HG02571 (cell line): ENCODE data around the gene MYH16.
"Not testable (repeated sequence)": the region's sequence is repeated elsewhere in the genome, so short reads cannot be mapped to it uniquely, and the experiment has no call there.

ENCODE experiments used
- ATAC-seq: cut with Tn5 transposase; IDR thresholded peaks from one replicate; pipeline ENCODE4 v1.9.1; 2021; ENCODE audit warnings: mild to moderate bottlenecking, moderate library complexity; ENCODE audit not compliant: unreplicated experiment

The MYH16 gene

DNA sequence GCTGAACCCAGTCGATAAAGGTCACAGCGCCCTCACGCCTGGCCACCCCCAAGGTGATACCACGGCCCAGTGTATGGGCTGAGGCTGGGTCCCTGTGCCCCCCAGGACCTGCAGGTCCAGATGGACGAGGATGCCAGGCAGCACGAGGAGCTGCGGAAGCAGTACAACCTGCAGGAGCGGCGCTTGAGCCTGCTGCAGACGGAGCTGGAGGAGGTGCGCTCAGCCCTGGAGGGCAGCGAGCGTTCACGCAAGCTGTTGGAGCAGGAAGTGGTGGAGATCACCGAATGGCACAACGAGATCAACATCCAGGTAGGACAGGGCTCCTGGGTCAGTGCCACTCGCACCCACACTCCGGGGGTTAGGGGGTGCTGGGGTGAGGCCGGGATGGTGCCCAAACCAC lies 28.9 kb downstream of the MYH16 start:
- no peak for ATAC-seq

DNA sequence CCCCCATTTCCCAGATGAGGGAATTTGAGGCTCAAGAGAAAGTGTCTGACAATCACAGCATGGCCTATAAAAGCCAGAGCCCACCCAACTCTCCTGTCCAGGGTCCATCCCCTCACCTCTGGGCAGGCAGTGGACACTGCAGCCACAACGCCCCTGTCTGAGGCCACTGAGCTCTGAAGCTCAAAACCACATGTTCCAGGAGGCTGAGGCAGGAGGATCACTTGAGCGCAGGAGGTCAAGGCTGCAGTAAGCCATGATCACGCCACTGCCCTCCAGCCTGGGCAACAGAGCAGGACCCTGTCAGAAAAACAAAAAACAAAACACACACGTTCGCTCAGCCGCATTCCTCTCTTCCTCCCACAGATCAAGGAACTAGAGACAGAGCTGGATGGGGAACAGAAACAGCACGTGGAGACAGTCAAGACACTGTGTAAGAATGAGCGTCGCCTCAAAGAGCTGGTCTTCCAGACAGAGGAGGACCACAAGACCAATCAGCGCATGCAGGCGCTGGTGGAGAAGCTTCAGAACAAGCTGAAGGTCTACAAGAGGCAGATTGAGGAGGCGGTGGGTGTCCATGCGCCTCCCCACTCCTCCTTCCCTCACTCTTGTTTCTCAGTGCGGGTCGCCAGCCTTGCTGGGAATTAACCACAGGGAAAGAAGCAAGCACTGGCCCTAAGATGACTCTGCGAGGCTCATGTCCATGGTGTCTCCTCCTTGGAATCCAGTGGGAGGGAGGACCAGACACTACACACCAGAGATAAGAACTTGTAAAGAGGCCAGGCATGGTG lies 33.0 kb downstream of the MYH16 start:
- ATAC-seq = no peak

DNA sequence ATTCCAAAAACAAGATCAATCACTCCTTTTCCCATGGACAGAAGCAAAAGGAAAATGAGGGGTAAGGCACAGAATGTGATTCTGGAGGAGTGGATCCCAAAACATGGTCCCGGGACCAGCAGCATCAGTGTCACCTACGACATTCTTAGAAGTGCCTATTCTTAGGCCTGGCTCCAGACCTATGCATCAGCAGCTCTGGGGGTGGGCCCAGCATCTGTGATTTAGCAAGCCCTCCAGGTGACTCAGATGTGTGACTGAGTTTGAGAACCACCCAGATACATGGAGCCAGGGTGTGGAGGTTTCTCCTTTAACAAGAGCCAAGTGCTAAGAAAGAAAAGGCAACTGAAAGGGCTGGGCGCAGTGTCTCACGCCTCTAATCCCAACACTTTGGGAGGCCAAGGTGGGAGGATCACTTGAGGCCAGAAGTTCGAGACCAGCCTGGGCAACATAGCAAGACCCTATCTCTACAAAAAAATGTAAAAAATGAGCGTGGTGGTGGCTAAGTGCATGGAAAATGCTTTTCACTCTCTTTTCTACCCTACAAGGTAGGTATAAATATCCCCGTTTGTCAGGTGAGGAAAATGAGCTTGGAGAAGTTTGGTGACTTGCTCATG lies 35.9 kb downstream of the MYH16 start:
- no peak for ATAC-seq

DNA sequence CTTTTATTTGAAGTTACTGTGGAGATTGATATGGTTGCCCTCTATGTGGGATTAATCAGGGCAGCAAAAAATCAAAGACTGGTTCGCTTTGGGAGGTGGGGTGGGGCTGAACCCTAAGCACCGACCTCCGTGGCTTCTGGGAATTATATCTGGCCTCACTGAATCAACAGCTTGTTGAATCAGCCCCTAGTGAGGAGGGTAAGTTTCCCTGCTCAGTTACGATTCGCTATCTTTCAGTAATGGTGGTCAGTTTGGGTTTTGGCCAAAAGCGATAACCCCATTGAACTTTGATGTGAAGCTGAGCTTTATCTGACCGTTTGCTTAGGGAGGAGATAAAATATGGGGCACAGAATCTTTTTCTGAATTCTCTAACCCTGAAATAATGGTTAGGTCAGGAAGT lies 36.5 kb downstream of the MYH16 start:
- ATAC-seq = no peak

DNA sequence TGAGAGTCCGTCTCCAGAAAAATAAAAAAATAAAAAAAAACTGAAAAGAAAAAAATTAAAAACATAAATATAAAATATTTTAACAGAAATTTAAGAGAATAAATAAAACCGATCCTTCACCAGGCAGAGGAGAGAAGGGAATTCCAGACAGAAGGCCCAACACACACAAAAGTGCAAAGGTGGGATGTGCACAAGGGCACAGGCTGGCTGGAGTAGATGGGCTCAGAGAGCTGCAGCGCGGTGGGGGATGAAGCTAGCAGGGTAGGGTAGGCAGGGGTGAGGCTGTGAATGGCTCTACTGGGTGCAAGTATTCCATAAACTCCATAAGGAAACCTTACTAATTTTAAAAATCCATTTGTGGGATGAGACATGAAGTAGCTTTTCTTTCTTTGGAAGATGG lies 37.4 kb downstream of the MYH16 start:
- ATAC-seq = no peak

DNA sequence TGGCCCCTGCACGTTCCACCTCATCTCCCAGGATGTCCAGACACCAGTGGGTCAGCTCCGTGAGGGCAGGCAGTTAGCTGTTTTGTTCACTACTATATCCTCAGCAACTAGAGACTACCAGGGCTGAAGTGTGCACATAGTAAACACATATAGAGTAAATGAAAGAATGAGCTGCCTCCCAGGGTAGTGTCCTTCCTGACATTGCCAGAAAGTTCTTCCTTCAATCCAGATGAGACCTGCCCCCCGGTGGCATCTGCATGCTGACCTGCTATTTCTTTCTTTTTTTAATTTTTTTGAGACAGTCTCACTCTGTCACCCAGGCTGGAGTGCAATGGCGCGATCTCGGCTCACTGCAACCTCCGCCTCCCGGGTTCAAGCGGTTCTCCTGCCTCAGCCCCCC lies 39.1 kb downstream of the MYH16 start:
- ATAC-seq = no peak

DNA sequence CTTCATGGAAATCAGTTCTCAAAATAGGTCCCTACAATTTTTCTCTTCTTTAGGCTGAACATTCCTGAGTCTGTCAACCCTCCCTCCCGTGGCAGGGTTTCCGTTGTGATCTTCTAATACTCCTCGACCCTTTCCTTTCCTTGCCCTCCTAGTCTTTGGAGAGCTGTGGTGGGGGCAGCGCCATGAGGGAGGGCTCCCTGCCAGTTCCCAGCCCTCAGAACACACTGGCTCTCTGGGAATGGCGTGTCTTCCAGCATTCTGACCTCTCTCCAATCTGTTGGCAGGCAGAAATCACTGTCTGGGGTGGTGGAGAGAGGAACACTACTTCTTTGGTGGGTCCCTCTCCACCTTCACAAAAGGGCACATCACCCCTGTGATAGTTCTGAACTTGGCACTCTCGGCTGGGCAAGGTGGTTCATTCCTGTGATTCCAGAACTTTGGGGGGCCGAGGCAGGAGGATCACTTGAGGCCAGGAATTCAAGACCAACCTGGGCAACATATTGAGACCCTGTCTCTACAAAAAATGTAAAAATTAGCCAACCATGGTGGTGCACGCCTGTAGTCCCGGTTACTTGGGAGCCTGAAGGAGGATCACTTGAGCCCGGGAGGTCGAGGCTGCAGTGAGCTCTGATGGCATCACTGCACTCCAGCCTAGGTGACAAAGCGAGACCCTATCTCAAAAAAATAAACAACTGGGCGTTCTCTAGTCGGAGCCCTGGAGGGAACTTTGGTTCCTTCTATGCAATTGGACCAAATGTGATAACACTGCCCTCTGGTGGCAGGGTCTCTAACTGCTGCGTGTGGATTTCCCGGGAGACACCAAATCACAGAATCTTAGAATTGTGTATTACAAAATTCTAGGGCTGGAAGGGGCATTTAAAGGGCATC lies 39.9 kb downstream of the MYH16 start:
- no peak for ATAC-seq

DNA sequence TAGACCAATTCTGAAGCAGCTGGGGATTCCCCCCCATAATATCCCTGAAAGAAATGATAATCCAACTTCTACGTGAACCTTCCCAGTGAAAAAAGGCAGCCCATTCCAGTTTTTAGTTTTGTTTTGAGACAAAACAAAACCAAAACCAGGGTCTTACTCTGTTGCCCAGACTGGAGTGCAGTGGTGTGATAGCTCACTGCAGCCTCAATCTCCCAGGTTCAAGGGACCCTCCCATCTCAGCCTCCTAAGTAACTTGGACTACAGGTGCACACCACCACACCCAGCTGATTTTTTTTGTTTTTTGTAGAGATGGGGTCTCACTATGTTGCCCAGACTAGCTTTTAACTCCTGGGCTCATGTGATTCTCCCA lies 40.5 kb downstream of the MYH16 start:
- ATAC-seq = no peak

DNA sequence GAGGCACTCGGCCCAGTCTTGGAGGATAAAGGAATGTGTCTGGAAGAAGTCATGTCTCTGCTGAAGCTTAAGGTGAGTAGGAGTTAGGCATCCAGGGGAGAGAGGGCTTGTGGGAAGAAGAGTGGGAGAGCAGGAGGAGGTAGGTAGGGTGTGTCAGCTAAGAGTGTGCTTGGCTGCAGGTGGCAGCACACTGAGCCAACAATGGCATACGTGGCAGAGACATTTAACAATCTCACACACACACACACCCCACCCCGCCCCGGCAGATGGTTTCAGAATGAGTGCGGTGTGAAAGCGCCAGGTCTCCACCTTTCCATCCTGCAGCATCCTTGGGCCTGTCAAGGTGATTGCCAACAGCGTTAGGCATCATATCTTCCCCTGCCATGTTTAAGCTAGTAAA lies 41.9 kb downstream of the MYH16 start:
- no peak for ATAC-seq

DNA sequence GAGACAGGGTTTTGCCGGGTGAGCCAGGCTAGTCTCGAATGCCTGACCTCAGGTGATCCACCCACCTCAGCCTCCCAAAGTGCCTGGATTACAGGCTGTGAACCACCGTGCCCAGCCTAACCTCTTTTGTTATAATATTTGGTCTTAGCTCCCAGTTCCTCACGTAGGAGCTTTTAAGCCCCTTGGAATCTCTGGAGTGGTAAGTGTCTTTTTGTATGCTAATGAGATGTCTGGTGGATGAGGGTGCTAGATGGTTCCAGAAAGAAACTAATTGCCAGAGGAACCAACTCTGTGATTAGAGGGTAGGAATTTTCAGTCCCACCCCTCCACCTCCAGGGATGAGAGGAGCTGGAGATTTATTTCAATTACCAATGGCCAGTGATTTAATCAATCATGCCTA lies 47.7 kb downstream of the MYH16 start:
- ATAC-seq = no peak

DNA sequence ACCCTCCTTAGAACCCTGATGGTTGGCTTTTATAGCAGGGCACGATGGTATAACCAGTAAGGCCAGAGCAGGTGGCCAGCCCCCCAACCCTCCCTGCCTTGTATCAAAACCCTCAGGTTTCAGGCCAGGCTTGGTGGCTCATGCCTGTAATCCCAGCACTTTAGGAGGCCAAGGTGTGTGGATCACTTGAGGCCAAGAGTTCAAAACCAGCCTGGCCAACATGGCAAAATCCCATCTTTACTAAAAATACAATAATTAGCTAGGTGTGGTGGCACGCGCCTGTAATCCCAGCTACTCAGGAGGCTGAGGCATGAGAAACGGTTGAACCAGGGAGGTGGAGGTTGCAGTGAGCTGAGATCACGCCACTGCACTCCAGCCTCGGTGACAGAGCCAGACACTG lies 50.0 kb downstream of the MYH16 start:
- ATAC-seq = not testable (repeated sequence)

DNA sequence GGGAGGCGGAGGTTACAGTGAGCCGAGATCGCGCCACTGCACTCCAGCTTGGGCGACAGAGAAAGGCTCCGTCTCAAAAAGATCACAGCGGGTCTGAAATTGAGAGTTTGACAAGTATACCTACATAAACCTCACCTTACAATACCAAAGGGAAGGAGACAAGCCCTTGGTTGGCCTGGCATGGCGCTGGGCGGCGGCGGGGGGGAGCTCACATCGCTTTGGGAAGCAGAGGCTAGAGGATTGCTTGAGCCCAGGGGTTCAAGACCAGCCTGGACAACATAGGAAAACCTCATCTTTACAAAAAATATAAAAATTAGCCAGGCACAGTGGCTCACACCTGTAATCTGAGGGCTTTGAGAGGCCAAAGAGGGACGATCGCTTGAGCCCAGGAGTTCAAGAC lies 51.9 kb downstream of the MYH16 start:
- ATAC-seq = no peak

DNA sequence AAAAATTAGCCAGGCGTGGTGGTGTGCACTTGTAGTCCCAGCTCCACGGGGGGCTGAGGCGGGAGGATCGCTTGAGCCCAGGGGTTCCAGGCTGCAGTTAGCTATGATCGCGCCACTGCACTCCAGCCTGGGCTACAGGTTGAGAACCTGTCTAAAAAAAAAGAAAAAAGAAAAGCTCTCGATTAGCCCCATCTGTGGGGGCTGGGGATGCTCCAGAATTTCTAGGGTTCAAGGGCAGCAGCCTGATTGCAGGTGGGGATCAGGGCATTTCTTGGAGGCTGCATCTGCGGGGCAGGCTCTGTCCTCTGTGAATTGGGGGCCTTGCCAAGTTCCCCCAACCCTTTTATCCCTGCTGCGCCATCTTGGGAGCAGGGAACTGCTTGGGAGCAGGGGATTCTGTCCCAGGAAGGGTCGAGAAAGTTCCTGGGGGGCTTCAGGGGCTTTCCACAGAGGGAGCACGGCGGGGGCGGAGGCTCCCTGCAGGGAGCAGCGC lies 52.4 kb downstream of the MYH16 start:
- ATAC-seq = no peak

DNA sequence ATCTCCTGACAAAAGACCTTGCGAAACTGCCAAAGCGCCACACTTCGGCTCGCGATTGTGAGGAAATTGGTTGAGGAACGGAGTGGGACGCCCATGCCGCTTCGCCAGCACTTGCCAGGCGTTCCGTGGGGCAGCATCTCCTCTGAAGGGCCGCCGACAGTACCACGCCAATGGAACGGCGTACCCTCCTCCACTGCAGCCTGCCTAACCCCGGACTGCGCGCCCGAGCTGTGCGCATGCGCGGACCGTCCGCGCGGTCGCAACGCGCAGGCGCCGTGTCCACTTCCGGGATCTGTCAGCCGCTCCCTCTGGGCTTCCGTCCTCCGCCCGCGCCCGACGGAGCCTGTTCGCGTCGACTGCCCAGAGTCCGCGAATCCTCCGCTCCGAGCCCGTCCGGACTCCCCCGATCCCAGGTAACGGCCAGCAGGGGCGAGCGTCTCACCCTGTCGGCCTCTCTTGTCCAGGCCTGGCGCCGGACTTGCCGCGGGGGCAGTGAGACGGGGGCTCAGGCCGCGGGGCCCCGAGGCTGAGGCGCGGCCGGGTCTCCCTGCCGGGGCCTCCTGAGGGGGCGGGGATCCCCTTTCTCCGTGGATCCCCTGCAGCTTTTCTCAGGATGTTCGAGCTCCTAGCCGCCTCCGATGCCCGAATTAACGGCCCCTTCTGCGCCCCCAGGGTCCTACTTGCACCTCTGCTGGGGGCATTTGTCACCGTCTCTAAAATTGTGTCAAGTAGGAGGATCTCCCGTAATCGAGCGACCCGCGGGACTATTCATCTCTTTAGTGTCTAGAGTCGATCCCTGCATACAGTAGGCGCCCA lies 53.2 kb downstream of the MYH16 start, which contains the start of gene ARPC1A:
Gene ARPC1A (plus strand): TSS at position 307 of the 816 bp plus-strand sequence. CDS start 7,456 bp downstream, outside the sequence.
- peak; percentile 95 for ATAC-seq

DNA sequence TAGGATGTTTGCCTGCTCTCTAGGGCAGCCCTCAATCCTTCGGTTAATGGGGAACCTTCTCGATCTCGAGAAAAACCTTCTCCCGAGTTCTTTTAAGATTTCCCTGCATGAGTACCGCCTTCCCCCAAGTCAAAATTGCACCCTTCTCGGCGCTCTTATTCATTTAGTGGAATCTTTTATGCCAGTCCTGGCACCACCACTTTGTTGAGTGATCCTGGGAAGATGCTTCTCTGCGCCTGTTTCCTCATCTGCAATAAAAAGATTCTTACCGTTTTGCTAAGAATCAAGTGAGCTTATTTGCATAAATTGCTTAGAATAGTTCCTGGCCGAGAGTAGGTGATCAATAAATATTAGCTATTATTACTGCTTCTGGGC lies 53.8 kb downstream of the MYH16 start:
- ATAC-seq = no peak

DNA sequence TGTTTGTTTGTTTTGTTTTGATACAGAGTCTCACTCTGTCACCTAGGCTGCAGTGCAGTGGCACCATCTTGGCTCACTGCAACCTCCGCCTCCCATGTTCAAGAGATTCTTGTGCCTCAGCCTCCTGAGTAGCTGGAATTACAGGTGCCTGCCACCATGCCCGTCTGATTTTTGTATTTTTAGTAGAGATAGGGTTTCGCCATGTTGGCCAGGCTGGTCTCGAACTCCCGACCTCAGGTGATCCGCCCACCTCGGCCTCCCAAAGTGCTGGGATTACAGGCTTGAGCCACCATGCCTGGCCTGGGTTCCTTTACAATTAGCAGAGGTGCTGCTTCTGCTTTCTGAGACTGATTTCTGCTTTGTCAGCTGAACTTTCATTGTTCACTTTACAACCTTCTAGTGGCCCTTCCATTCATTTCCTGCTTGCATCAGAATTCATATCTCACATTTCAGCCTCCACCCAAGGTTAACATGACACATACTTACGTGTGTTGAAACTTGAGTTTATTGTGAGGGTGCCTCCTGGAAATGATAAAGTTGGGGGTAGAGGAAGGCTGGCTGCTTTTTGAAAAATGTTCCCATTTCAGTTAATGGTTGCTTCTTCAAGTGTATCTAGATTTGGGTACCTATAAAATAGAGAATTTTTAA lies 57.8 kb downstream of the MYH16 start:
- ATAC-seq = not testable (repeated sequence)

DNA sequence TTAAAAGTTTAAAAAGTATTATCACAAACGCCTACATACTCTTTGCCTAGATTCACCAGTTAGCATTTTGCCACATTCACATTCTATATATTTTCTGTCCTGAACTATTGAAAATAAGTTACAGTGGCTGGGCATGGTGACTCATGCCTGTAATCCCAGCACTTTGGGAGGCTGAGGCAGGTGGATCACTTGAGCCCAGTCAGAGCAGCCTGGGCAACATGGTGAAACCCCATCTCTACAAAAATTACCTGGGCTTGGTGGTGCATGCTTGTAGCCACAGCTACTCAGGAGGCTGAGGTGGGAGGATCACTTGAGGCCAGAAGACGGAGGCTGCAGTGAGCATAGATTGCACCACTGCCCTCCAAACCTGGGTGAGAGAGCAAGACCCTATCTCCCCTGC lies 58.4 kb downstream of the MYH16 start:
- ATAC-seq = no peak

DNA sequence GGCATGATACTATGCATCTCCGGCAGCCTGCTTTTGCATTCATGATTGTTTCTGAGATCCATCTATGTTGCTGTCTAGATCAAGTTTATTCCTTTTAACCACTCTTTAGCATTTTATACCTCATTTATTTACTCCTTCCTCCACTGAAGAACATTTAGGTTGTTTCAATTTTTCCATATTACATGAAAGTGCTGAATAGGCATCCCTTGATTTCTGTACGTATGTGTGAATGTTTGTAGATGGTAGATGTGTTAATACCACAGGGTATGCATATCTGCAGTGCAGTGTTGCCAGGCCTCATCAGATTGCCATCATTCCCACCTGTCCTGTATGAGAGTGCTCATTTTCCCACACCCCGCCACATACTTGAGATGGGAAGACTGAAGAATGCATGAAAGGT lies 67.0 kb downstream of the MYH16 start:
- ATAC-seq = no peak

DNA sequence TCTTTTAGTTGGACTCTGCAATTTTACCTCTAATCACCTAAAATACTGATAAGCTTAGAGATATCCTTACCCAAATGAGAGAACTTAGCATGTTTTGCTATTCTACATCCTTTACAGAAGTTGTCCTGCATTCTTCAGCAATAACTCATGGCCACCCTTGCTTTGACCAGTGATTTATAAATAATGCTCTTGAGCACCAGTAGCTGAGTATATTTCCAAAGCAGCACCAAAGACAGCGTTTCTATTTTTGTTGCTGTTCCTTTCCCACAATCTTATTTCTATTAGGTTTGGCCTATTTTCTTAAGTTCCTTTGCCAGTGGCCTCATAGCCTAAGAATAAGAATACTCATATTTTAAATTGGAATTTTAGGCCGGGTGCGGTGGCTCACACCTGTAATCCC lies 68.0 kb downstream of the MYH16 start:
- no peak for ATAC-seq

DNA sequence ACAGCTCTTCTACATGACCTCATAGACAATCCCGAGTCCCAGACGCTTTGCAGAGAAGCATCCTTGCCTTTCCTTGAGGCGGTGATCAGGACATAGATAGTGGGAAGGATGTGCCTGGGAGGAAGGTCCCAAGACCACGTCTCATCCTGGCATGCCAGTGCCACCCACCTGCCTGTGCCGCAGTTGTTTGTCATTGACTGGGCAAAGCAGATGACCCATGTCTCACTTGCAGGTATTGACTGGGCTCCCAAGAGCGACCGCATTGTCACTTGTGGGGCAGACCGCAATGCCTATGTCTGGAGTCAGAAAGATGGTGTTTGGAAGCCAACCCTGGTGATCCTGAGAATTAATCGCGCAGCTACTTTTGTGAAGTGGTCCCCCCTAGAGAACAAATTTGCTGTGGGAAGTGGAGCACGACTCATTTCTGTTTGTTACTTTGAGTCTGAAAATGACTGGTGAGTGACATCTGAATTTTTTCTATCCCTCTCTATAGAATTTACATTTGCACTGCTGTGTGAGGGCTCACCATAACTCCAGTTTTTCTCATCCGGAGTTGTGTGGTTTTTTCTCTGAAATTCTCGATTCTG lies 71.5 kb downstream of the MYH16 start:
- ATAC-seq = no peak
